Measurements from ENCODE around the gene OR12D2.

DNA sequence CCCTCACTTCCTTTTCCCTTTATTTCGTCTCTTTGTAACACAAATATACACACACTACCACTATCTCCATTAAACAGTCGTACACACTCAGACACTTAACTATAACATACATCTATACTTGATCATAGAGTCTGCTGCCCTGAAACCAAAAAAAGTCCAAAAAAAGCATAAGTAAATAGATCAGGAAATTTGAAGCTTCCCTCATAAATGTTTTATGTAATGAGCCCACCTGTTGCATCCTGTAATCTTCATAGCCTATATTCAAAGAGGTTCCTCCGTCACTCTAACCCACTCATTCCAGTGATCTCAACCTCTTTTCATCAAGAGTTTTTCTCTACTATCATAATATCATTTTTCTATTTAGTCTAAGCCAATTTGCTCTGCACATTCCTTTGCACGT is 6.9 kb upstream of the OR12D2 start:
- no peak for TF ChIP-seq EZH2phosphoT487 (IDR thresholded peaks at IDR 0.05; ENCODE audit: insufficient read depth, low read depth)
- no peak for TF ChIP-seq EZH2 (IDR thresholded peaks at IDR 0.05; ENCODE audit: insufficient read depth, poor library complexity, severe bottlenecking)
